Right lobe of liver (tissue), 6 donors: ENCODE measurements around the gene SOBP. TPM values are rescaled to one million over a fixed set of nuclear protein-coding genes. Genes with fewer than 3 reads are reported as not detected.

Experiments
- ATAC-seq, 4 donors: fragments of 200-7000 bp; cut with Tn5 transposase; one replicate each; pipeline ENCODE4 v1.9.1; 2020; ENCODE audit warnings: mild to moderate bottlenecking in 4 of 4, moderate library complexity in 4 of 4
- DNase-seq, 3 donors: peaks; one replicate each; pipeline ENCODE4 v3.0.0-alpha.2; 2020
- H3K27ac ChIP-seq, 3 donors: fragments of 200-600 bp; one replicate each; pipeline ENCODE4 v1.8.0; 2022
- H3K27me3 ChIP-seq, 2 donors: fragments of 200-600 bp; one replicate each; pipeline ENCODE4 v1.8.0; 2022
- H3K36me3 ChIP-seq, 4 donors: fragments of 200-600 bp; sonication (generic) in 1 of 4; one replicate each; pipeline versions ENCODE4 v1.5.1 to v1.8.0; 2017 to 2022; ENCODE audit warnings: control low read depth in 1 of 4
- H3K4me1 ChIP-seq, 4 donors: fragments of 200-600 bp; sonication (generic) in 1 of 4; one replicate each; pipeline versions ENCODE4 v1.5.1 to v1.8.0; 2017 to 2022; ENCODE audit warnings: control low read depth in 1 of 4
- H3K4me3 ChIP-seq, 3 donors: fragments of 200-600 bp; one replicate each; pipeline ENCODE4 v1.8.0; 2022
- H3K9me3 ChIP-seq, 4 donors: fragments of 200-600 bp; sonication (generic) in 1 of 4; one replicate each; pipeline versions ENCODE4 v1.5.1 to v1.8.0; 2017 to 2022; ENCODE audit warnings: control low read depth in 1 of 4
- POLR2A ChIP-seq: fragments of 450-650 bp; IDR thresholded peaks from one replicate; pipeline ENCODE4 v1.6.1; 2017; ENCODE audit warnings: antibody characterized with exemption, mild to moderate bottlenecking
- WGBS: methylation state at CpG from one replicate; pipeline ENCODE4 v1.1.6; 2018; ENCODE audit warnings: low coverage, low lambda C conversion rate; ENCODE audit not compliant: insufficient coverage; ENCODE audit errors: missing lambda C conversion rate; 5-methylcytosine and 5-hydroxymethylcytosine counted together
- intact Hi-C, 2 donors: fragments of 100-400 bp; cut with DNase I; formaldehyde crosslinking; loops; one replicate each; pipeline versions ENCODE4 v1.11.2 to v1.14.1; 2022
- total RNA-seq, 6 experiments: library from RNA; depleted of rRNA in 2 of 6; stranded (reverse); fragments of >200 nt in 2 of 6; fragmentation: NEBNext Ultra II Directional in 3 of 6; extraction: Animal tissue kit (Norgen Biotek cat#: 25700) in 3 of 6; gene quantifications; one replicate each; pipeline versions ENCODE4 v1.1.0 to v1.2.4, GENCODE V29; 2016 to 2023
- TF ChIP-seq, protein P1 (sequence below), 4 donors: fragments of 200-600 bp in 3 of 4; fragments of 450-650 bp in 1 of 4; IDR thresholded peaks; one replicate each; pipeline versions ENCODE4 v1.5.1 to v1.8.0; 2016 to 2022; ENCODE audit warnings: antibody characterized with exemption in 4 of 4, mild to moderate bottlenecking in 2 of 4
- donor health status: DM: no; HTN: yes; CAD: no.
- donor health status: DM: no; HTN: no; CAD: no.
- donor health status: DM: no; HTN: no; CAD: no.
- donor health status: DM: no; HTN: yes; CAD: no.
- donor health status: DM: no; HTN: yes; CAD: no.

Gene SOBP
- total RNA-seq, 6 experiments from 2014 or later, result 1.3 to 3.5 (median 1.6) TPM

DNA sequence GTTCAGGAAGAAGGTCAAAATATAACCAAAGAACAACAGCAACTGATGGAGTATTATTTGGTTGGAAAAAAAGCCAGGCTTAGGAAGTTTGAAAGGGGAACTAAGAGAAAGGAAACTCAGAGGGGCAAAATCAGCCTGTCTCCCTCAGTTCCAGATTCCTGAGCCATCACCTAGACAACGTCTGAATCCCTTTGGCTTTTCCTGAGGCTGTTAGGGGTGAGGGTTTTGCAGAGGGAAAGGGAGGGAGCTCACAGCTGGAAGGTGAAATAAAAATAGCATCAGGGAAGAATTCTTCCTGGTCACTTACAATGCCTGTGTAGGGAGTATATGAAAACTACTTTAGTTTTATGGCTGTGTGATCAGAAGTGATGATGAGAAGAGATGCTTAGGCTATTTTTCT lies 100.5 kb downstream of the SOBP start:
- Histone ChIP-seq H3K36me3 (no peaks in the 10 kb centered on the region), H3K4me3 (no peak overlapping the region), H3K27ac (no peak overlapping the region), H3K4me1 (peaks cover 0 to 22% (median 0%) of the 10 kb centered on the region in 4 donors), H3K9me3 (no peaks in the 10 kb centered on the region), H3K27me3 (no peaks in the 10 kb centered on the region)
- intact Hi-C loops, result no loop called here
- ATAC-seq (no peak), DNase-seq (no peak)
- 60% methylated on average over 1 of the region's 1 CpG for WGBS
- TF ChIP-seq POLR2A, result no peak
- TF ChIP-seq, protein P1, sequence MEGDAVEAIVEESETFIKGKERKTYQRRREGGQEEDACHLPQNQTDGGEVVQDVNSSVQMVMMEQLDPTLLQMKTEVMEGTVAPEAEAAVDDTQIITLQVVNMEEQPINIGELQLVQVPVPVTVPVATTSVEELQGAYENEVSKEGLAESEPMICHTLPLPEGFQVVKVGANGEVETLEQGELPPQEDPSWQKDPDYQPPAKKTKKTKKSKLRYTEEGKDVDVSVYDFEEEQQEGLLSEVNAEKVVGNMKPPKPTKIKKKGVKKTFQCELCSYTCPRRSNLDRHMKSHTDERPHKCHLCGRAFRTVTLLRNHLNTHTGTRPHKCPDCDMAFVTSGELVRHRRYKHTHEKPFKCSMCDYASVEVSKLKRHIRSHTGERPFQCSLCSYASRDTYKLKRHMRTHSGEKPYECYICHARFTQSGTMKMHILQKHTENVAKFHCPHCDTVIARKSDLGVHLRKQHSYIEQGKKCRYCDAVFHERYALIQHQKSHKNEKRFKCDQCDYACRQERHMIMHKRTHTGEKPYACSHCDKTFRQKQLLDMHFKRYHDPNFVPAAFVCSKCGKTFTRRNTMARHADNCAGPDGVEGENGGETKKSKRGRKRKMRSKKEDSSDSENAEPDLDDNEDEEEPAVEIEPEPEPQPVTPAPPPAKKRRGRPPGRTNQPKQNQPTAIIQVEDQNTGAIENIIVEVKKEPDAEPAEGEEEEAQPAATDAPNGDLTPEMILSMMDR (IDR thresholded peaks at IDR 0.05), result no peak

DNA sequence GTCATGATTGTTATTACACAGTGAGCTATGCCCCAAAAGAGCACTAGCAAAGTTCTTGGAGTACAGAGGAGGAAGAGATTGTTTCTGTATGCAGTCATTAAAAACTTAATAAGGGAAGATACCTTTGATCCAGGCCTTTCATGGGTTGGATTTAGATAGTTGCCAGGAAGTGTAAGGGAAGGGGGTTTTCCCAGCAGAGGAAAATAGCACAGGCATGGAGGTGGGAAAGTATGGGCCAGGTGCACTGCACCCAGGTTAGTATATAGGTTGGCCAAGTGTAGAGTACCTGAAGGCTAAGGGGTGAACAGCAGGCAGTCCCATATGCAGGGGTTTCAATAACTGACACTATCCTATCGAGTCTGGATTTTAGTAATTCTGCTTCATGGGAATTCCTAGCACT lies 101.4 kb downstream of the SOBP start:
- no peak overlapping the region for H3K4me3 ChIP-seq
- H3K27me3 ChIP-seq, result no peaks in the 10 kb centered on the region
- no peaks in the 10 kb centered on the region for H3K9me3 ChIP-seq
- peaks cover 0 to 22% (median 0%) of the 10 kb centered on the region in 4 donors for H3K4me1 ChIP-seq
- ATAC-seq, result peak in 1 of 4 donors; percentile 27
- intact Hi-C loops, result no loop called here
- H3K27ac ChIP-seq, result no peak overlapping the region
- 80% methylated on average over 1 of the region's 1 CpG for WGBS
- no peak for TF ChIP-seq POLR2A
- TF ChIP-seq, protein P1 (IDR thresholded peaks at IDR 0.05), result no peak
- no peaks in the 10 kb centered on the region for H3K36me3 ChIP-seq
- DNase-seq, result no peak

DNA sequence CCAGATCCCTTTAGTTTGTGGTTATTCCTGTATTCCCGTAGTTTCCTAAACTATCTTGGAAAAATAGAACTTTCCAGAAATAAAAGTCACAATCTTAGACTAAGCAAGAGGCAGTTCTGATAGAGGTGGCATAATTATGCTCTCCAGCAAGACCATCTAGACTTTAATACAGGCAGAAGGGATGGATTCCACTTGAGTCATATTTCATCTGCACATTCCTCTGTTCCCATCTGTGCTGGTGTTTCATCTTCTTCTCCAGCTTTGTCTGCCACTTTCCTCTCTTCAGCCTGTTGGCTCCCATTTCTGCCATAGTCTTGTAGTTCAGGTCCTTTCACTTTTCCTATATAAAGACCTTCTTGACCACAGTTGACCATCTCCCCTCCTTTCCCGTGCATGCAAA lies 102.9 kb downstream of the SOBP start:
- intact Hi-C loops, result no loop called here
- DNase-seq, result no peak
- Histone ChIP-seq H3K4me1 (peaks cover 0 to 22% (median 0%) of the 10 kb centered on the region in 4 donors), H3K4me3 (no peak overlapping the region), H3K36me3 (no peaks in the 10 kb centered on the region), H3K9me3 (no peaks in the 10 kb centered on the region), H3K27ac (no peak overlapping the region), H3K27me3 (no peaks in the 10 kb centered on the region)
- TF ChIP-seq, protein P1 (IDR thresholded peaks at IDR 0.05), result no peak
- no peak for TF ChIP-seq POLR2A
- WGBS, result 100% methylated on average over 2 of the region's 2 CpGs
- ATAC-seq, result no peak

DNA sequence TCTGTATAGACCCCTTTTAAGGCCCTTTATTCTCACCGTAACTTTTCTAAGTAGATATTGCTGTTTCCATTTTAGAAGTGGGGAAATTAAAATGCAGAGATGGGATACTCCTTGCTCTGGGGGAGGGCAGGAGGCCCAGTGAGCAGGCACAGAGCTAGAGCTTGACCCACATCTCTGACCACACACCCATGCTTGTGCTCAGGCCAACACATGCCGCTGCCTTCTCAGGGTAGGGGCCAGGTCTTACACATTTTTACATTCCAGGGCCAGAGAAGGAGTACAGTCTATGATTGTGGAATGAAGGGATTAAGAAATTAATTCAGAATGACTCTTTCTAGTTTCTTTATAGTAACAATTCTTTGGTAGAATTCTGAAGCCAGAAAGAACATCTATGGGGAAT lies 104.8 kb downstream of the SOBP start:
- H3K9me3 ChIP-seq, result no peaks in the 10 kb centered on the region
- H3K36me3 ChIP-seq, result no peaks in the 10 kb centered on the region
- peaks cover 0 to 4% (median 0%) of the 10 kb centered on the region in 4 donors for H3K4me1 ChIP-seq
- DNase-seq (no peak), ATAC-seq (no peak)
- 100% methylated on average over 1 of the region's 2 CpGs for WGBS
- H3K27me3 ChIP-seq, result no peaks in the 10 kb centered on the region
- no peak overlapping the region for H3K4me3 ChIP-seq
- no peak for TF ChIP-seq POLR2A
- TF ChIP-seq, protein P1 (IDR thresholded peaks at IDR 0.05), result no peak
- H3K27ac ChIP-seq, result no peak overlapping the region
- intact Hi-C loops, result no loop called here

DNA sequence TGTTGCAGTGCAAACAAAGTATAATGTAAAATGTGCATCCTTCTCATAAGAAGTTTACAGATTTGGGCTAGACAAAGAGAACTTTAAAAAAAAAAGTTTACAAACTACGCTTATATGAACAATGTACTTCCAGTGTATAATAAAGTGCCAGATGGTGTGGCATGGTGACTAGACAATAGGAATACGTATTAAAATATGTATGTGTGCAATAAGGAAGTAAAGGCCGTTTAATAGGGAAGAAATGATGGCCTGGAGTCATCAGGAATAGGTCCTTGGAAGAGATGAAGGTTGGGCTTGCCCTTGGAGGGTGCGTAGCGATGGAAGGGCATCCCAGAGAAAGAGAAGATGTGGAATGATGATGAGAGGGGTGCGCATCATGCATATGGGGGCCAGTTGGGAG lies 108.2 kb downstream of the SOBP start:
- no peak overlapping the region for H3K27ac ChIP-seq
- 90% methylated on average over 6 of the region's 6 CpGs for WGBS
- no peaks in the 10 kb centered on the region for H3K9me3 ChIP-seq
- intact Hi-C loops, result no loop called here
- H3K4me1 ChIP-seq, result no peaks in the 10 kb centered on the region
- H3K4me3 ChIP-seq, result no peak overlapping the region
- no peak for DNase-seq
- no peak for ATAC-seq
- H3K36me3 ChIP-seq, result no peaks in the 10 kb centered on the region
- H3K27me3 ChIP-seq, result no peaks in the 10 kb centered on the region
- TF ChIP-seq, protein P1 (IDR thresholded peaks at IDR 0.05), result no peak
- TF ChIP-seq POLR2A, result no peak
